Activated T-helper 1 cell treated with anti-CD3 and anti-CD28 coated beads, Interleukin-12 subunit alpha, Interleukin-12 subunit beta, Interleukin-2, Interleukin-4 antibody, amounts not matched to agents 30 ng/mL and 10 ng/mL and 1 ng/mL, durations not matched to agents 14 hours and 24 hours and 36 hours (primary cell): Measurements from ENCODE around the gene TRMT112. TPM values are rescaled to one million over a fixed set of nuclear protein-coding genes. Genes with fewer than 3 reads are reported as not detected.

Experiments
- DNase-seq: peaks from one replicate; pipeline ENCODE4 v3.0.0; 2021; ENCODE audit warnings: low spot score
- H3K27ac Mint-ChIP-seq: one replicate; pipeline ENCODE4 v1.8.0; 2021; ENCODE audit warnings: mild to moderate bottlenecking, mixed read lengths
- H3K27me3 Mint-ChIP-seq: one replicate; pipeline ENCODE4 v1.8.0; 2022; ENCODE audit warnings: mild to moderate bottlenecking, moderate library complexity, mixed read lengths; ENCODE audit not compliant: insufficient read depth
- H3K36me3 Mint-ChIP-seq: one replicate; pipeline ENCODE4 v1.8.0; 2021; ENCODE audit warnings: low read depth, mixed read lengths
- H3K4me1 Mint-ChIP-seq: one replicate; pipeline ENCODE4 v1.8.0; 2021; ENCODE audit warnings: low read depth, mixed read lengths
- H3K4me3 Mint-ChIP-seq: one replicate; pipeline ENCODE4 v1.8.0; 2021; ENCODE audit warnings: mild to moderate bottlenecking, moderate library complexity, mixed read lengths
- H3K9me3 Mint-ChIP-seq: one replicate; pipeline ENCODE4 v1.8.0; 2021; ENCODE audit warnings: mixed read lengths
- intact Hi-C: fragments of 100-400 bp; cut with micrococcal nuclease; formaldehyde crosslinking; loops from one replicate; pipeline ENCODE4 v1.15.1; 2024
- total RNA-seq: library from RNA; stranded (reverse); gene quantifications from 2 replicates; pipeline ENCODE4 v1.2.3, GENCODE V29; 2022

The TRMT112 gene
- total RNA-seq, 1 donor from 2014 or later = 307 TPM

DNA sequence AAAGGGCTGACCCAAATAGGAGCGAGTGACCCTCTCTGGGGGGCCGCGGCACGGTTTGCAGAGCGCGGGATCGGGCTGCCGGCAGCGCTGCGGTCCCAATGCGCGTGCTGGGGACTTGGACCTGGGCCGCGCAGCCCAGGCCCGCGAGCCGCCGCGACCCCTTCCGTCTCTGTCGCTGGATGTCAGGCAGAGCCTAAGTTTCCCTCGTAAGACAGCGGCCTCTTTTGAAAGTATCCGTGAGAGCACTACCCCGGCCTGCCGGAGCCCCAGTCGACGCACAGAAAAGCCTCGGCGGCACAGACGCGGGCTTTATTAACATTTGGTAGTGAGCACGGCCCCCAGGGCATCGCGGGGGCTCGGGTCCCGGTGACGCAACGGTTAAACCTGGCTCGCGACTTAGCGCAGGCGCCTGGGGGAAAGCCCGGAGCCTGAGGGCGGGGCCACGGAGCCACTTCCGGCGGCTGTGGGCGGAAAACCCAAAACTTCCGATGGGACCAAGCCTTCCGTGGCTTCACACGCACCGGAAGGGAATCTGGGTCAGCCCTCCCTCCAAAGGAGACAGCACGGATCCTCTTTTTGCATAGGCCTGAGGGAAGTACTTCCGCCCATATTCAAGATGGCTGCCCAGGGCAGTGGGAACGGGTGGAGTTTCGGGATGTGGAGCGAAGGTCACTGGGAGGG is 47.7 kb downstream of the TRMT112 start:
- H3K27ac Mint-ChIP-seq = peak overlapping the region; percentile 97
- H3K4me3 Mint-ChIP-seq = peak overlapping the region; percentile 89
- peak; percentile 98 for DNase-seq
- no peaks in the 10 kb centered on the region for H3K9me3 Mint-ChIP-seq
- intact Hi-C loops = loop anchor here (1.0 kb wide), 9 partner anchors 16 to 82 kb away; partner anchors contain the start of genes DNAJC4, ESRRA, FERMT3 and FKBP2
- H3K27me3 Mint-ChIP-seq = no peaks in the 10 kb centered on the region
- H3K4me1 Mint-ChIP-seq = peaks cover 31% of the 10 kb centered on the region
- H3K36me3 Mint-ChIP-seq = peaks cover 11% of the 10 kb centered on the region

DNA sequence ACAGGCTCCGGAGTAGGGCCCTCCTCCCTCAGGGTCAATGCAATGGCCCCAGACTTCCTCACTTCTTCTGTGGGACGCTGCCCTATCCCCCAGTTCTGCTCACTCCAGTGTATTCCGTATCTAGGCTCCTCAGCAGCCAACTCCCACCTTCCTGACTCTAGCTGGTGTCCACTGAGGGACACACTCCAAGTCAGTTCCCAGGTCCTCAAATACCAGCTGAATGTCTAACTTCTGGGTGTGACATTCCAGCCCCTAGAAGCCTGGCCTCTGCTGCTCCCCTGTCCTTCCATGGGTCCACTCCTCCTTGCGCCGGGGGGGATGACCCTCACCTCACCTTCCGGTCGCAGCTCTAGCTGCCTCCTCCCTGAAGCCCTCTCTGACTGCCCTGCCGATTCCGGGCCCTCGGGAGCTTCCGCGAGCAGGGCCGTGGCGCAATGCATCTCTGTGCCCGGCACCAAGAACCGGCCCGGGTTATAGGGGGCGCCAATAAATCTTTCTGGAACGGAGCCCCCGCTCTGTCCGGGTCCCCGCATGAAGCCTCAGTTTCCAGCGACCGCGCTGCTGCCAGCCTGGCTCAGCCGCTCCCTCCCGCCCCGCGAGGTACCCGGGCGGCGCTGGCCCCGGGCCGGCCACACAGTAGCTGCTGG is 48.3 kb downstream of the TRMT112 start:
- peak overlapping the region; percentile 89 for H3K4me3 Mint-ChIP-seq
- peaks cover 11% of the 10 kb centered on the region for H3K36me3 Mint-ChIP-seq
- no peaks in the 10 kb centered on the region for H3K27me3 Mint-ChIP-seq
- H3K4me1 Mint-ChIP-seq = peaks cover 31% of the 10 kb centered on the region
- DNase-seq = peak; percentile 55
- no peaks in the 10 kb centered on the region for H3K9me3 Mint-ChIP-seq
- intact Hi-C loops = loop anchor here (1.0 kb wide), 4 partner anchors 18 to 82 kb away; partner anchors contain the start of genes FERMT3, PLCB3 and PPP1R14B
- peak overlapping the region; percentile 97 for H3K27ac Mint-ChIP-seq

DNA sequence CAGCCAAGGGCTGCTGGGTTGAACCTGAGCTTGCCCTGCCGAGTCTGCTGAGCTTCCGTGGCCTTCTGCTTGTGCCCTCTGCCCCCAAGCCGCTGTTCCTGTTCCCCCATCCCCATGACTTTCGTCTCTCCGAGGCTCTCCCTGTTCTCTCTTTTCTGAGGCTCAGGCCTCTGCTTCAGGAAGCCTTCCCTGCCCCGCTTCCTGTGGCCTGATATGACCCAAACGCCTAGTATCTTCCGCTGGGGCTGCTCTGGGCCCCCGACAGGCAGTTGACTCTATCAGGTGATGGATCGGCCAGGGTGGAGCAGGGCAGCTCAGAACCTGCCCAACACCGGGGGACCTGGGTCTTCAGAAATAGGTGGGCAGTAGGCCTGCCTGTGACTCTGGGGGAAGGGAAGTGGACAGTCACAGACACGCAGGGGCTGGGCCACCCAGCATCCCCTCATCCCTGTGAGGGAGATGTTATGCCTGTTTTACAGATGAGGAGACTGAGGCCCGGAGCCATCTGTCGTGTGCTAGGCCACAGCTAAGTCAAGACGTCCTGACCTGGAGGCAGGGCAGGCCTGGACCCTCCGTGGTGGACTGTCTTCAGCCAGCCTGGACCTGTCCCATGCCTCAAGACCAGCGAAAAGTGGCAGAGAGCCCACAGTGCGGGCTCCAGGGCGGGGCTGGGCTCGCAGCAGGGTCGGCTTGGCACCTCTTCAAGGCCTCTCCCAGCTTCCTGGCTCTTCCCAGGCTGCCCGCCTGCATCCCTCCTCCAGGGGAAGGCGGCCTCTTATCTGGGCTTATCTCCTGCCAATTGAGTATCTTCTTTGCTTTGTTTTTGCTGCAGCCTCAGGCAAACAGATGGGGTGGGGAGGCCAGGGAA is 49.1 kb downstream of the TRMT112 start:
- intact Hi-C loops = no loop called here

DNA sequence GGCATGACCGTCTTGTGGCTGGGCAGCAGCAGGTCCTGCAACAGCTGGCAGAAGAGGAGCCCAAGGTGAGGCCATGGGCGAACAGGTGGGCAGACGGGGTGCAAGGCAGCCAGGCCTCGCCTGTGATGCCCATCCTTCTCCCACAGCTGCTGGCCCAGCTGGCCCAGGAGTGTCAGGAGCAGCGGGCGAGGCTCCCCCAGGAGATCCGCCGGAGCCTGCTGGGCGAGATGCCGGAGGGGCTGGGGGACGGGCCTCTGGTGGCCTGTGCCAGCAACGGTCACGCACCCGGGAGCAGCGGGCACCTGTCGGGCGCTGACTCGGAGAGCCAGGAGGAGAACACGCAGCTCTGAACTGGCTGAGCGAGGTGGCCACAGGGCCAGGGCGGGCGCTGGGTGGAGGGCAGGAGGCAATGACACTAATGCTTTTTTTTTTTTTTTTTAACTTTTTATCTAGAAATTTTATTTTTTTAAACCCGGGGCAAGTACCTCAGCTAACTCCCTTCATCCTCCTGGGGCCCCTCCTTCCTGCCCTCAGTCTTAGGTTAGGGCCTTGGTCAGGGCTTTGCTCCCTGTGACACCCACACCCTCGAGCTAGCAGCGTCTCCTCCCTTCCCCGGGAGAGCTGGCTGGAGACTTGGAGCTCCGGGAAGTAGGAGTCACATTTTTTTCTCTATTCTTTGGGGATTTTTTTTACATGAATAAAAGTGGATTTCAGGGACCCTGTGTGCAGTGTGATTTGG is 50.0 kb downstream of the TRMT112 start:
- Mint-ChIP-seq H3K4me1 (peaks cover 28% of the 10 kb centered on the region), H3K36me3 (peaks cover 11% of the 10 kb centered on the region), H3K27ac (peak overlapping the region; percentile 51), H3K9me3 (no peaks in the 10 kb centered on the region), H3K27me3 (no peaks in the 10 kb centered on the region), H3K4me3 (peak overlapping the region; percentile 49)
- no peak for DNase-seq
- intact Hi-C loops = no loop called here

More for the DNA sequence above, 49.1 kb downstream of the TRMT112 start:
- peaks cover 11% of the 10 kb centered on the region for H3K36me3 Mint-ChIP-seq
- H3K27me3 Mint-ChIP-seq = no peaks in the 10 kb centered on the region
- no peaks in the 10 kb centered on the region for H3K9me3 Mint-ChIP-seq
- DNase-seq = no peak
- peaks cover 31% of the 10 kb centered on the region for H3K4me1 Mint-ChIP-seq
- H3K4me3 Mint-ChIP-seq = peak overlapping the region; percentile 89
- peak overlapping the region; percentile 97 for H3K27ac Mint-ChIP-seq

Other genes with a start within 250 kb of the TRMT112 start
- gene MACROD1, start 151.4 kb downstream of the TRMT112 start, total RNA-seq = 17.4 and 20.2 TPM in 2 replicates
- gene STIP1, start 131.4 kb downstream of the TRMT112 start, total RNA-seq = 493 and 495 TPM in 2 replicates
- gene FERMT3, start 110.8 kb downstream of the TRMT112 start, total RNA-seq = 201 and 211 TPM in 2 replicates
- 30.3 and 35.5 TPM in 2 replicates for gene TRPT1, start 91.4 kb downstream of the TRMT112 start, total RNA-seq
- gene NUDT22, start 91.3 kb downstream of the TRMT112 start, total RNA-seq = 74.9 and 79.4 TPM in 2 replicates
- 18.4 and 19.8 TPM in 2 replicates for gene DNAJC4, start 87.0 kb downstream of the TRMT112 start, total RNA-seq
- gene VEGFB, start 83.0 kb downstream of the TRMT112 start, total RNA-seq = 55.5 and 60.2 TPM in 2 replicates
- 32.6 and 34.3 TPM in 2 replicates for gene FKBP2, start 76.5 kb downstream of the TRMT112 start, total RNA-seq
- 238 and 248 TPM in 2 replicates for gene PPP1R14B, start 70.6 kb downstream of the TRMT112 start, total RNA-seq
- 13.4 and 14.2 TPM in 2 replicates for gene PLCB3, start 66.0 kb downstream of the TRMT112 start, total RNA-seq
- 30.1 and 38.0 TPM in 2 replicates for gene BAD, start 32.9 kb downstream of the TRMT112 start, total RNA-seq
- 35.3 and 41.8 TPM in 2 replicates for gene GPR137, start 31.7 kb downstream of the TRMT112 start, total RNA-seq
- gene KCNK4, start 26.3 kb downstream of the TRMT112 start, total RNA-seq = 0.16 and 0.29 TPM in 2 replicates
- 0.47 TPM in 1 of 2 replicates, not detected in the other for gene CATSPERZ, start 17.2 kb downstream of the TRMT112 start, total RNA-seq
- 64.4 and 67.3 TPM in 2 replicates for gene ESRRA, start 12.0 kb downstream of the TRMT112 start, total RNA-seq
- gene PRDX5, start 562 bp upstream of the TRMT112 start, total RNA-seq = 89.0 and 100 TPM in 2 replicates
- 133 and 137 TPM in 2 replicates for gene CCDC88B, start 22.6 kb upstream of the TRMT112 start, total RNA-seq
- 38.3 and 46.0 TPM in 2 replicates for gene RPS6KA4, start 41.6 kb upstream of the TRMT112 start, total RNA-seq
- not detected in 2 replicates for gene SLC22A11, start 238.4 kb upstream of the TRMT112 start, total RNA-seq